AG04449 (cell line): Measurements from ENCODE around the gene RAD51B.

Source experiments
- CTCF ChIA-PET: fragments of 350-600 bp; formaldehyde crosslinking; extraction: SDS; loops from one replicate; lab custom pipeline; 2021; ENCODE audit warnings: antibody characterized with exemption; lab: Yijun Ruan, JAX
- POLR2A ChIA-PET: fragments of 400-600, 350-600 bp; formaldehyde crosslinking; extraction: SDS; loops from one replicate; lab custom pipeline; 2020; ENCODE audit warnings: antibody characterized with exemption, inconsistent platforms; lab: Yijun Ruan, JAX
- DNase-seq: peaks from one replicate; pipeline ENCODE4 v3.0.0-alpha.2; 2010; ENCODE audit warnings: low read depth, low spot score
- H3K4me3 ChIP-seq: 2 replicates; pipeline ENCODE4 v1.5.1; 2011; ENCODE audit warnings: low read depth, mild to moderate bottlenecking, control low read depth, low read length
- CTCF ChIP-seq: IDR thresholded peaks from one replicate; pipeline ENCODE4 v1.5.1; 2011; ENCODE audit warnings: mild to moderate bottlenecking, moderate library complexity, low read length, control low read depth, inconsistent platforms; ENCODE audit not compliant: insufficient read depth; ENCODE audit errors: missing control alignments

Gene RAD51B

DNA sequence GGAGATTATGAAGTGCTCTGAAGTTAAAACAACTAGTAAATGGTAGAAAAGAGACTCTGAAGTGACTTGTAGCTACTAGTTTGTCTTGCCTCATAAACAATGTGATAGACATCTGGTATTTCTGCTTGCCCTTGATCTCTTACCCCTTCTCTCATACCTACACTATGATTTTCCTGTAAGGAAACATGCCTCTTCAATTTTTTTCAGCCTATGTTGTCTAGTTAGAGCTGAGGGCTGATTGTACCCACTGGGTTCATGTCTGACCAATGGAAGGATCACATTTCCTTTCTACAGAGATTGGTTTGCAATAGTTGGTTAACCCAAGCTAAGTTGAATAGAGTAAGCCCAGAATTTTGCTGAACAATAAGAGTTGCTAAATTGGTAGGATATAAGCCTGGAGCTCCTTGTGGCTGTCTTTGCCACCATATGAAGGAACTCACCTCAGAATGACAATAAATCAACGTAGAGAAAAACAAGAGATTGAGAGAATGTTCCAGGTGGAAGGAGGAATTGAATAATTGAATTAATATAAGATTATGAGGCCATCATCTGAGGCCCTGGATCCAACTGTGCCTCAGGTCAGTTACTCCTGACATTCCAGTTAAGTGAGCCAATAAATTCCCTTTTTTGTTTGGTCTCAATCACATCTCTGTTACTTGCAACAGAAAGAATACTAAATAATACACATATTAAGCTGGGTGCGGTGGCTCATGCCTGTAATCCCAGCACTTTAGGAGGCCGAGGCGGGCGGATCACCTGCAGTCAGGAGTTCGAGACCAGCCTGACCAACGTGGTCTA is 626.9 kb downstream of the RAD51B start:
- DNase-seq, result no peak
- TF ChIP-seq CTCF, result no peak
- POLR2A ChIA-PET, result no interaction called here
- H3K4me3 ChIP-seq, result no peak overlapping the region
- CTCF ChIA-PET, result no interaction called here

- POLR2A ChIA-PET, result interaction anchor here (0.6 kb wide), 1 partner anchor 11 kb away, joined by 3 read pairs; no protein-coding TSS in a partner anchor
Observed at GRCh38 chr14:68447581-68448251, 628.1 kb downstream of the RAD51B start.

GRCh38 chr14:68448252-68448902 is 628.8 kb downstream of the RAD51B start:
- no peak overlapping the region for H3K4me3 ChIP-seq
- POLR2A ChIA-PET, result no interaction called here
- CTCF ChIA-PET, result interaction anchor here (0.7 to 1.4 kb wide), 5 partner anchors 13 to 514 kb away, joined by 3 to 4 read pairs (median 3); no protein-coding TSS in a partner anchor
- no peak for DNase-seq
- no peak for TF ChIP-seq CTCF

More at GRCh38 chr14:68447581-68448251, 628.1 kb downstream of the RAD51B start:
- DNase-seq, result no peak
- CTCF ChIA-PET, result interaction anchor here (0.9 to 1.4 kb wide), 2 partner anchors 341 to 348 kb away, joined by 3 to 4 read pairs; no protein-coding TSS in a partner anchor
- no peak for TF ChIP-seq CTCF
- H3K4me3 ChIP-seq, result no peak overlapping the region

DNA sequence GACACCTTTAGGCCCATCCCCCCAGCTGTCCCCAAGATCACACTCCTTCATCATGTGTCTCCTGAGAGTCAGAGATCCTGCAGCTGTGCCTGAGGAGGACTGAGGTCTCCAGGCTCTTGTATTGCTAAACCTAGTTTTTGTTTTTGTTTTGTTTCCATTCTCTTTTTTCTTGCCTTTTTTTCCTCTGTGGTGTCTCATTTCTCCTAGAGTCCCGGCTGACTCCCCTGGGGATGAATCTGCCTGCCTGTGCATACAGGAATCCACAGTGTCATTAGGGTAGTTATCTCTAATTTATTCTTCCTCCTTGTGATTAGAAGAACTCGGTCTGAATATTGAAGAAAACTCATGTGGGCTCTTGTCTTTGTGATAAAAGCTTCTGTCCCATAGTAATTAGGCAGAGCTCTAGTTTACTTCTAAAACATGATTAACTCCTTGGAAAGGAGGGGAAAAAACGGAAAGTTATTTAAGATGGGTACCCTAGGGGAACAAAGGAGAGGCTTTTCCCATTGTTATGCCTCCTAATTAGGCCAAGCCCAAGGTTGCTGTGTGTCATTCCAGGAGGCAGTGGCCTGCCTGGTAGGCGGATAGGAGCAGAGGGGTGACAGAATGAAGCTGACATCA is 630.1 kb downstream of the RAD51B start:
- POLR2A ChIA-PET, result interaction anchor here (0.6 kb wide), 2 partner anchors 38 to 44 kb away, joined by 3 to 5 read pairs; no protein-coding TSS in a partner anchor
- no peak overlapping the region for H3K4me3 ChIP-seq
- CTCF ChIA-PET, result interaction anchor here (1.0 to 1.9 kb wide), 5 partner anchors 9 to 516 kb away, joined by 3 to 5 read pairs (median 4); no protein-coding TSS in a partner anchor
- no peak for TF ChIP-seq CTCF
- DNase-seq, result no peak

DNA sequence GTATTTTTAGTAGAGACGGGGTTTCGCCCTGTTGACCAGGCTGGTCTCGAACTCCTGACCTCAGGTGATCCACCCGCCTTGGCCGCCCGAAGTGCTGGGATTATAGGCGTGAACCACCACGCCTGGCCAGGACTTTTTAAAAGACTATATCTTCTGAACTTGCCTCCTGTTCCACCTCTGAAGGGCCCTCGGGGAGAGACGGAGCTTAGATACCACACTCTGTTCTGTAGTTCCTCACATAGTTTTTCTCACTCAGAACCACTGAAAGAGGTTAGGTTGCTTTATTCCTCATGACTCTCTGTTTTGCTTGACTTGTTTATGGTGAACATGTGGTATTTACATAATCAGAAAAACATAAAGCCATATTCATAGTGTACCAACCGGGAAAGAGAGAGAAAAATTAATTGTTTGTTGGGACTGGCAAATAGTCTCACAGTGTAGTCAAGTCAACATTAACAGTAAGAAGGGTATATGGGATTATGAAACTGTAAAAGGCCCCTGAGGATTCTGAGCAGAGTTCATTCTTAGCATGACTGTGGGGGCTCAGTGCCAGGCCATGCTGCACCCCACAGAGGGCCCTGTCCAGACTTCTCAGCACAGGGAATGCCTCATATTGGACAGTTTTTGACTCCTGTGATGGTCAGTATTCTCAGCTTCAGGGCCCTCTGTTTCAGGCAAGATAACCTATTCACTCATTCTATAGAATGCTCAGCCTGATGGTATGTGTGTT is 631.0 kb downstream of the RAD51B start:
- H3K4me3 ChIP-seq, result no peak overlapping the region
- no peak for TF ChIP-seq CTCF
- ChIA-PET CTCF (interaction anchor here (1.0 to 1.9 kb wide), 6 partner anchors 8 to 339 kb away, joined by 3 to 5 read pairs (median 4); no protein-coding TSS in a partner anchor), POLR2A (no interaction called here)
- no peak for DNase-seq
